HTR-8/SVneo (cell line): Measurements from ENCODE around the gene RALGPS1.

ENCODE experiments used
- DNase-seq: peaks from one replicate; pipeline ENCODE4 v3.0.0; 2011; ENCODE audit warnings: low spot score, mixed read lengths; ENCODE audit not compliant: insufficient read length
- FAIRE-seq: peaks from 2 replicates; lab custom pipeline; 2011; peaks lifted over from hg19 to GRCh38; lab: Jason Lieb, UNC

Gene RALGPS1

GRCh38 chr9:127089631-127090081 is 175.1 kb downstream of the RALGPS1 start:
- DNase-seq, result no peak
- no peak for FAIRE-seq

GRCh38 chr9:127090341-127090985 is 175.9 kb downstream of the RALGPS1 start:
- no peak for FAIRE-seq

DNA sequence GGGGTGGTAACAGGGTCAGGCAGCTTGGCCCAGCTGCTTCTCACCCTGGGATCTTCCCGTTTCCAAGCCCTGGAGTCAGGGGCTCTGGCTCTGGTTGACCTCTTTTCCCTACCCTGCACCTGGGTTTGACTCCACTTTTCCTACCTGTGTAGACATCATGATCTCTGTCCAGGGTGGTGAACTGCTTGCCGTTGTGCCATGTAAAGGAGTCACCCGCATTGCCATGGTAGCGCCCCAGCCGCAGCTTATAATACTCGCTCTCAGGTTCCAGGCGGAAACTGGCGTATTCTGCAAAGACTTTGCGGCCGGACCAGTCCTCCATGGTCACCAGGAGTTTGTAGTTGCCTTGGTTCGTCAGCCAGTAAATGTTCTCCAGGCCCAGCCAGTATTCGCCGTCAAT is 176.9 kb downstream of the RALGPS1 start:
- DNase-seq (no peak), FAIRE-seq (no peak)

More at GRCh38 chr9:127090341-127090985, 175.9 kb downstream of the RALGPS1 start:
- DNase-seq, result no peak

DNA sequence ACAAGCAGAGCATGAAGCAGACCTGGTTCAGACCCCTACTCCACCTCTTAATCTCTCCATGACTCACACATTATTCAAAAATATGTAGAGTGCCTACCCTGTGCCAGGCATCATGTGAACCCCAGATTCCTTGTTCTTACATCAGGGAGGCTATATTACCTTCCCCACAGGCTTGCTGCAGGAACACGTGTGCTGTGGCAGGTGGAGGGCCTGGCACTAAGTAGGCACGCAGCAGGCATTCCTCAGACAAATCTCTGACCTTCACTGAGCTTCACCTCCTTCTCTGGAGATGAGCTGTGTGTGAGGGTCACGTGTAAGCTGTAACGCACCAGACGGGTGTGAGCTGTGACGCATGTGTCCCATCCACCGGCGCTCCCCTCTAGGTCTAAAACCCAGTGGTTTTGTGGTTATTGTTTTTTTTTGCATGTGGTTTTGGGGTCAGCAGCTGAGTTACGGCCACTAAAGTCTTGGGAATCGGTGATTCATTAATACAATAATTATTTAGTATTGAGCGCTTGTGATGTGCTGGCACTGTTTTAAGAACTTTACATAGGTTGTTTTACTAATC is 177.5 kb downstream of the RALGPS1 start:
- DNase-seq (no peak), FAIRE-seq (no peak)

DNA sequence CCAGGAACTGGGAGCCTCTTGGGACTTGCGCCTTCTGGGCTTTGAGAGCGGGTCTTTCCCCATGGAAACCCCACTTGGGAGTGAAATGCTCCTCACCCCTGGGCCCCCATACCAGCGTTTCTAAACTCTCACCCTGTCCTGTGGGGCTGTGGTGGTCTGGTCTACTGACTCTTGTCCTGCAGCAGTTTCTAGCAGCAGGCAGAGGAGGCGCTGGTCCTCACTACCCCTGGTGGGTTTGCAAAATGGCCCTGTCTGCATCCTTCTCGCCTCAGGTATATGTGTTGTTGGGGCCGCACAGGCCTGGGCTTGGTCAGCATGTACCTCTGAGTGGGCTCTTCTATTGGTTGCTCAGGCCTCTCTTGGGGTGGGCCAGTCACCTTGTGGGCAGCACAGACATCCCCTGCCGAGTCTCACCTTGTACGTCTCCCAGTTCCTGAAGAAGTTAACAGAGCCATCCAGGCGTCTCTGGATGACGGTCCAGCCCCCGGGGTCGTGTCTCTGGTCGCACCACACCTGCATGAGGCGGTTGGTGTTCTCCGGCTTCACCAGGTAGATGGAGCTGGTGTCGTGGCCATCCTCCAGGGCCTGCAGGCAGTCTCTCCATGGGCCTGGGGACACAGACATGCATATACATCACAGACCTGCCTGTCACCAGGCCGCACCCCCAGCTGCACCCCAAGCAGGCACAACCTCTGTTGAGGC is 178.9 kb downstream of the RALGPS1 start:
- no peak for DNase-seq
- FAIRE-seq, result no peak

DNA sequence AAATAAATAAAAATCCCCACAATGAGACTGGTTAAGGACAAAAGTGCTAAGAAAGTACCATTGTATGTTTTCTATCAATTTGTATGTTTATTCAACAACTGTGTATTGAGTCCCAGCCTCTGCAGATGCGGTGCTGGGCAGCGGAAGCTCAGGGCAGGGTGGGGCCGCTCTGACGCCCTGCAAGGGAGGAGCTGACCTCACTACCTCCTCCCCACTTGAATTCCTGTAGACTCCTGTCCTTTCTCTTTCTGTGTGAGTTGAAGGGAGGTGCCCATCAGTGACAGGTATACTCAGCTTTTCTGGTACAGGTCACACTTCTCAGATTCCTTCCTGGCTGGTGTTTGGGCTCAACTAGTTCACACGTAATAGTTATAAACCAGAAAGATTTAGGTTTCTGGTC is 180.8 kb downstream of the RALGPS1 start:
- no peak for DNase-seq
- FAIRE-seq, result no peak

GRCh38 chr9:127096208-127096607 is 181.6 kb downstream of the RALGPS1 start:
- no peak for FAIRE-seq
- no peak for DNase-seq

DNA sequence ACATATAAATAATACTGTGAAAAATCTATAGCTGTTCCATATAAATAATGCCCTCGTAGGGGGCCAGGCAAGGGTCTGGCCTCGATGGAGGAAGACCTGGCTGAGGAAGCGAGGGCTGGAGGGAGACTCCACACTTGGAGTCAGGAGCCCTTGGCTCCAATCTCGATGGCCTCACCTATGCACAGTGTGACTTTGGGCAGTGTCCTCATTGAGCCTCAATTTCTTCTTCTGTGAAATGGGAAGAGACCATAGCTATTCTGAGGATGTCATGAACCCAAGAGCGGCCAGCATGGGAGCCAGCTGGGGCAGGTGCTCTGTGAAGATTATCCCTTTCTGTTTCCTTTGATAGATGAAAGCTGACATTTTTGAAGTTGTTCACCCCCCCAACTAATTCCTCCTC is 183.1 kb downstream of the RALGPS1 start:
- no peak for FAIRE-seq
- no peak for DNase-seq

GRCh38 chr9:127098916-127099553 is 184.5 kb downstream of the RALGPS1 start:
- DNase-seq, result no peak

DNA sequence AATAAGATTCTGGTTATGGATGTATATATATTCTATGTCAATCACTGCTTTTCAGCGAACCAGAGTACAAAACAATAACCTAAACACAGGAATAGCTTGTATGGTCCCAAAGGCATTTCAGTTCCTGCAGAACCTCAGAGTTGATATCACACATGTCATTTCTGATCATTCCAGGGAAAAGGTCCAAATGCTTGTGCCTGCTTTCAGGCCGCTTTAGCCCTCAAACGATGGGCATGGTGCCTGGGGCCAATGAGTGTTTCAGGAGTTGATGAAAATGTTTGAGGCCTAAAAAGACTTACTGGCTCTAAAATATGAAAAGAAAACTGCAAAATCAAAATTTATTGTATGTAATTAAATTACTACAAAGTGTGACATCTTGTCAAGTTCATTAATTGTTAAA is 185.1 kb downstream of the RALGPS1 start:
- no peak for DNase-seq
- no peak for FAIRE-seq

More at GRCh38 chr9:127098916-127099553, 184.5 kb downstream of the RALGPS1 start:
- no peak for FAIRE-seq

GRCh38 chr9:127102176-127102575 is 187.6 kb downstream of the RALGPS1 start:
- DNase-seq (no peak), FAIRE-seq (no peak)

GRCh38 chr9:127102788-127103187 is 188.2 kb downstream of the RALGPS1 start:
- DNase-seq (no peak), FAIRE-seq (no peak)

DNA sequence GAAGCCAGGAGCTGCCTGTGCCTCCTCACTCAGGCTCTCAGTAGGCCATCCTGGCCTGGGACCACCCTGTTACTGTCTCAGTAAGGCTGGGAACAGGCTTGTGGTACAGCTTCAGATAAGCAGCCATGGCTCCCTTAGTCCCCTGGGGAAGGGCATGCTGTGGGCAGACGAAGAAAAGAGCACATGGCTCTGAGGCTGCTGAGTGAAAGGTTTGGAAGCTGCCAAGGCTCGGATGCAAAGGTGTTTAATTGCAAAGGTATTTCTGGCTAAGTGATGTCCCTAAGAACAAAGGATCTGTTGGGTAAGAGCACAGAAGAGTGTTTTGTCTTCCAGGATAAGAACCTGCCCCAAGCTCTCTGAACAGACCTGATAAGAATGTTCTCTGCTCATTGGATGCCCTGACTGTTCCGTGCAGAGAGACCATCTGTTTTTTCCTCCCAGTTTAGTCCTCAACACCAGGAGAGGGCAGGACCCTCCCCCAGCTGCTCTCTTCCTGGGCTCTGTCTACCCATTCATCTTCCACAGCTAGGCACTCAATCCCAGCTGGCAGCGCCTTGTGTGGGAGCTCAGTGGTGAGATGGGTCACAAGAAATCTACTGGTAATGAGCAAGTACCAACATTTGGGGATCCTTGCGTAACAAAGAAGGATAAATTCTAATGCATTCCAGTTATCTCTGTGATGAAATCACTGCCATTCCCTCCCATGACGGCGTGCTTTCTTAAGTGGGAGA is 190.2 kb downstream of the RALGPS1 start:
- FAIRE-seq (no peak), DNase-seq (no peak)

GRCh38 chr9:127105805-127106465 is 191.4 kb downstream of the RALGPS1 start:
- DNase-seq (no peak), FAIRE-seq (no peak)

DNA sequence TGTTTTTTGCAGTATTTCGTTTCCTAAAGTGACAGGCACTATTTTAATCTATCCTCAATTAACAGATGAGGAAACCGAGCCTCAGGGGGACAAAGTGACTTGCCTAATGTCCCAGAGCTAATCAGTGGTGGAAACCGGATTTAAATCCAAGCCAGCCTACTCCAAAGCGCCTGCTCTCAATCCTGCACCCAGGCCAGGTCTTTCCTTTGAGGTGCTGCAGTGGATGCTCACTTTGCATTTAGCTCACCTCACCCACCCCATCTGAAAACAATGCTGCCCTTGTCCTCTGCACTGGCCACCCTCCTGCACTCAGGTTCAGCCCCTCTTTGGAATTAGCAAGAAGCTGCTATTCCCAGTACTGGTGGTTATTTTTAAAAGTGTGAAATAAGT is 191.9 kb downstream of the RALGPS1 start:
- no peak for FAIRE-seq
- DNase-seq, result no peak

DNA sequence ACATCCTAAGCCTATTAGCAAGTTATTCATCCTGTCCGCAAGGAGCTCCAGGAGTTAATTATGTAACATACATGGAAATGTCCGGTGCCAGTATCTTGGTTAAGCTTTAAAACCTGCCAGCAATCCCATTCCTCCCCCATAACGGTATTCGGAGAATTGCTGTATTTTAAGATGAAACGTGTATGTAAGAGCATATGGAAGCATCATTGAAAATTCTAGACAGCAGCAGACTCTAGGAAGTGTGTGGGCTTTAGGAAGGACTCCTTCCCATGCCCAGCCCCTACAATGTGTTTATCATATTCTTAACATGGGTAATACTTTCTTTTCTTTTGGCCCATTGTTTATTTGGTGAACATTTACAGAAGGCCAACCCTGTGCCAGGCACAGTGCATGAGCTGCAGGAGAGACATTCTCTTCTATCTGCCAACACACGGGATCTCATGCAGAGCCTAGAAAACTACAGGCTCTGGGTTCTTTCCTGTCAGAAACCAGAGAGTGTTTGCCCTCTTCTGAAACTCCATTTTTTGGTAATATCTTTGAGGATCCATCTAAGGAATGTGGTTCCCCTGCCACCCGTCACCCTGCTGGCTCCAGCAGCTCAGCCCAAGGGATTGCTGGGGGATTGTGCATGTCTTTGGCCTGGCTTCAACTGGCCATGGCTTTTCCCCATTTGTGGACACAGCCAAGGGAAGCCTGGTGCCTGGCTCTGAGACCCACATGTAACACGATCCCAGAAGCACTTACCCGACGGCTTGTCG is 192.8 kb downstream of the RALGPS1 start:
- DNase-seq, result no peak
- FAIRE-seq, result no peak

DNA sequence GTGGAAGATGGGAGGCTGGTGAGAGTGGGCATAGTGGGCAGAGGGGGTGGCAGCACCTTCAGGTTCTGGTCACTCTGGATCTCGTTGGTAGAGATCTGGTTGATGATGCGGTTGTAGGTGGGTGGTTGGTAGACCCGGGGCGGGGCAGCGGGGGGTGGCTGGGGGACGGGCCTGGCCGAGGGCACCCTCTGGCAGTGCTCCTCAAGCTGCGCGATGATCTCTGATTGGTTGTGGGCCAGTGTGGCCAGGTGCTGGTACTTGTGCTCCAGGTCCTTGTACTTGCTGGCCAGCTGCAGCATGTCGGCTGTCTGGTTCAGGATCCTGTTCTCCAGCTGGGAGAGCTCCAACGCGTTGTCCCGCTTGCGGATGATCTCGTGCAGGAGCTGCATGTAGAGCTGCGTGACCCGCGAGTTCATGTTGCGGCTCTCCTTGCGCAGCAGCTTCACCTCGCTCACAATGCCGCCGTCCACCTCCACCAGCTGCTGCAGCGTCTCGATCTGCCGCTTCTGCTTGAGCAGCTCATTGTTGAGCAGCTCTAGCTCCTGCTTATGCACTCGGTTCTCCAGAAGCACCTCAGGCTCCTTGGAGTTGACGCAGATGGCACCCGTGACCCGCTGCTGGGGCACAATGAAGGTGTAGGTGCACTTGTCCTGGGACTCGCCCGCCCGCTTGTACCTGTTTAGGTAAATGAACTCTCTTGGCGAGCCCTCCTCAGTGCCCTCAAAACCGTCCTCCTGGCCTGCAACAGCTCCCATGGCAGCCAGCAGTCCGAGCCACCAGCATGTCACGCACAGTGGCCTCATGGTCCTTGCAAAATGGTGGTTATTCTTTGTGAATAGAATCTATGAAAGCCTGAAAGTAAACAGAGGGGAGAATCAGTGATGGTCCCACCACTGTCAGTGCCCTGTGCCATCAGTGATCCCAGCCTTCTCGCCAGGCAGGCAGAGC is 193.6 kb downstream of the RALGPS1 start:
- no peak for DNase-seq
- no peak for FAIRE-seq

DNA sequence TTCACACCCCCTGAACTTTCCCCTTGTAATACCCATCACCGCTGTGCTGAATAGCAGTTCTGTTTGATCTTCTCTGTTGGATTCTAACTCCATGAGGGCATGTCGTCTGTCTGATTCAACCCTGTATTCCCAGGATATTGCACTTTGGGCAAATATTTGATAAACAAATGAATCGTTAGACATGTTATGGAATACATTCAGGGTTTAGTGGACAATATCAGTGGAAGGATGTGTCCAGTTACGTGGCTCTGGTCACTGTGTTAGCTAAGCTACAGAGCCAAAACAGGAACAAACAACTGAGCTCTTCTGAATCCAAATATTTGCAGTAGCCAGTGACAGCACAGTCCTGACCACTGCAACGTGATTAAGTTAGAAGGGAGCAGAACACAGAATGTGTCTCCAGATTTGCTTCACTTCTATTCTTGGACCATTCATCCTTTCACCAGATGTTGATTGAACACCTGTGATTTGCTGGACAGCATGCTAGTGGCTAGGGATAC is 194.7 kb downstream of the RALGPS1 start:
- FAIRE-seq (no peak), DNase-seq (no peak)
